Esophagus squamous epithelium (tissue), 5 donors: ENCODE results near the gene MX2. TPM values are rescaled to one million over a fixed set of nuclear protein-coding genes. Genes with fewer than 3 reads are reported as not detected.

Experiments used
- DNase-seq: peaks from one replicate; lab custom pipeline; 2025; lab: John Stamatoyannopoulos, UW
- H3K27ac ChIP-seq, 4 donors: fragments of 200-600 bp; sonication (generic); one replicate each; pipeline ENCODE4 v1.5.1; 2016 to 2019; ENCODE audit warnings: mild to moderate bottlenecking in 1 of 4
- H3K27me3 ChIP-seq, 4 donors: fragments of 200-600 bp; sonication (generic); 1 replicate in 3 of 4; 2 replicates in 1 of 4; pipeline versions ENCODE4 v1.5.1 to v1.6.0; 2017 to 2021; ENCODE audit warnings: antibody characterized with exemption in 1 of 4
- H3K36me3 ChIP-seq, 3 donors: fragments of 200-600 bp; sonication (generic); one replicate each; pipeline ENCODE4 v1.5.1; 2016 to 2019
- H3K4me1 ChIP-seq, 3 donors: fragments of 200-600 bp; sonication (generic); one replicate each; pipeline ENCODE4 v1.5.1; 2017 to 2019
- H3K4me3 ChIP-seq, 4 donors: fragments of 200-600 bp; sonication (generic); 1 replicate in 3 of 4; 2 replicates in 1 of 4; pipeline ENCODE4 v1.5.1; 2016 to 2019; ENCODE audit warnings: mild to moderate bottlenecking in 2 of 4, moderate library complexity in 1 of 4
- H3K9me3 ChIP-seq, 3 donors: fragments of 200-600 bp; sonication (generic); one replicate each; pipeline ENCODE4 v1.5.1; 2016 to 2019
- CTCF ChIP-seq, 6 experiments: fragments of 450-650 bp in 4 of 6; fragments of 200-600 bp in 2 of 6; sonication (generic) in 2 of 6; IDR thresholded peaks; one replicate each; pipeline ENCODE4 v1.5.1; 2016 to 2019; ENCODE audit warnings: antibody characterized with exemption in 6 of 6, mild to moderate bottlenecking in 4 of 6, moderate library complexity in 4 of 6
- POLR2A ChIP-seq, 4 donors: fragments of 450-650 bp; IDR thresholded peaks; one replicate each; pipeline ENCODE4 v1.6.1; 2017; ENCODE audit warnings: antibody characterized with exemption in 4 of 4, mild to moderate bottlenecking in 4 of 4, moderate library complexity in 3 of 4
- WGBS, 2 donors: methylation state at CpG; one replicate each; pipeline ENCODE4 v1.1.5; 2018; 5-methylcytosine and 5-hydroxymethylcytosine counted together
- intact Hi-C: fragments of 100-400 bp; cut with DNase I; formaldehyde crosslinking; loops from one replicate; pipeline ENCODE4 v1.15.0; 2022
- total RNA-seq, 4 donors: library from RNA; depleted of rRNA; stranded (reverse); fragments of >200 nt; gene quantifications; one replicate each; pipeline ENCODE4 v1.1.0, GENCODE V29; 2016
- donor health status: DM: yes; HTN: yes; CAD: no.

The MX2 gene
- total RNA-seq, 4 donors from 2014 or later = 4.3 to 23.5 (median 8.5) TPM

- Histone ChIP-seq H3K27me3 (no peaks in the 10 kb centered on the region), H3K9me3 (no peaks in the 10 kb centered on the region), H3K36me3 (no peaks in the 10 kb centered on the region), H3K4me3 (peak overlapping the region; percentile 19 to 65 (median 40)), H3K4me1 (peaks cover 15 to 83% (median 32%) of the 10 kb centered on the region in 3 donors), H3K27ac (peak overlapping the region; percentile 74 to 93 (median 84))
- intact Hi-C loops = no loop called here
- no peak for TF ChIP-seq CTCF (IDR thresholded peaks at IDR 0.05)
- no peak for TF ChIP-seq POLR2A (IDR thresholded peaks at IDR 0.05)
- WGBS, 2 donors = 83 to 91% methylated on average over 15 to 16 of the region's 16 CpGs
- DNase-seq = no peak
Observed at GRCh38 chr21:41362605-41363369, 960 bp downstream of the MX2 start.

DNA sequence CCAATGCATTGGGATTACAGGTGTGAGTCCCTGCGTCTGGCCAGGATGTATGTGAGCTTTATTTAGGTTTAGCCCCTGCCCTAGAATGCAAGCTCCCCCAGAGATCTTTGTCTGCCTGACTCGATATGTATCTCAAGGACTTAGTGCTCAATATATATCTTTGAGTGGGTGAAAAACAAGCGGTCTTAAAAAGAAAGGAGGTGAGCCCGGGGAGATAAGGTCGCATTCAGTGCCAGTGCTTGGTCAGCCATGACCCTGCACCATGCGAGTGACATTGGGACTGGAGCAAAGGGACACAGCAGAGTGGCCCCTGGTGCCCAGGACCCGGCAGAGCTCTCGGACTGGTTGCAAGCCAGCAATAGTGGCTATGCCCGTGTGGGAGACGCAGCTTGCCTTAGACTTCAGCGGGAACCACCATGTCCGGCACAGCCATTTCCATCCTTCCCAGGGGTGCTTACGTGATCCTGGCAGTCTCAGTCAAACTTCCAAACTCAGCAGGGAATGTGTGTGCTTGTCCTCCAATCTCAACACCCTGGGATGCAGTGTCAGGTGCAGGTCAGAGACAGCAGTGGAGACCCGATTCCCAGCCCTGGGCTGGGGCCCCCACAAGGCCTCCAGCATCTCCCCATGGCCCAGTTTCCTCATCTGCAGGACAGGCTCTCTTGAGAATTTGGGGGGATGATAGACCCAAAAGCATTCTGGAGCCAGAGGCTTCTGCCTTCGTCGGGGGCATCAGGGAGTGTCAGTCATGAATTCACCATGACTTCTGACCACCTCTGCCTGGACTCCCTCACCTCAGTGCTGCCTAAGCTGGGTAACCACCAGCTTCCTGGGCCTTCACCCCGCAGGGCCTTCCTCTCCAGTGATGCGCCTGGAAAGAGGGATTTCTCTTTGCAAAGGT lies 1.8 kb downstream of the MX2 start:
- H3K9me3 ChIP-seq = no peaks in the 10 kb centered on the region
- H3K4me1 ChIP-seq = peaks cover 16 to 88% (median 32%) of the 10 kb centered on the region in 3 donors
- H3K36me3 ChIP-seq = no peaks in the 10 kb centered on the region
- 89 to 95% methylated on average over 13 to 14 of the region's 18 CpGs for WGBS, 2 donors
- no peaks in the 10 kb centered on the region for H3K27me3 ChIP-seq
- no peak for DNase-seq
- peak overlapping the region; percentile 0 to 90 (median 75) for H3K27ac ChIP-seq
- H3K4me3 ChIP-seq = no peak overlapping the region
- intact Hi-C loops = no loop called here
- TF ChIP-seq POLR2A (IDR thresholded peaks at IDR 0.05) = no peak
- TF ChIP-seq CTCF (IDR thresholded peaks at IDR 0.05) = no peak

DNA sequence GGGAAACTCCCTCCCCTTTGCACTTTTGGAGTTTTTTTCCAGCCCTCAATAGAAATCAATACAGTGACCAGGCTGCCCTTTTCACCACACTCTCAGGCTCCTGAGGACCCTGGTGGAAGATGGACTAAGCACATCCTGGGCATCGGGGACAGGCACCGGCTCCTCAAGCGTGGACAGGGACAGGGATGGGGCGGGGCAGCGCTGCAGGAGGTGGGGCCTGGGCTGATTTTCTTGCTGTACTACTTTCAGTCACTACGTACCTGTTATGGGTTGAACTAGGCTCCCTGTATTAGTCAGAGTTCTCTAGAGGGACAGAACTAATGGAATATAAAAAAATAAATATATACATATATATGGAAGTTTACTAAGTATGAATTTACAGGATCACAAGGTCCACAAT lies 2.5 kb downstream of the MX2 start:
- Histone ChIP-seq H3K9me3 (no peaks in the 10 kb centered on the region), H3K27me3 (peaks cover 0 to under 1% (median 0%) of the 10 kb centered on the region in 4 donors), H3K36me3 (no peaks in the 10 kb centered on the region), H3K27ac (peak overlapping the region in 3 of 4 donors; percentile 64 to 86 (median 86)), H3K4me3 (no peak overlapping the region), H3K4me1 (peaks cover 23 to 95% (median 37%) of the 10 kb centered on the region in 3 donors)
- DNase-seq = no peak
- 30 to 68% methylated on average over 2 to 5 of the region's 6 CpGs for WGBS, 2 donors
- TF ChIP-seq CTCF (IDR thresholded peaks at IDR 0.05) (no peak), POLR2A (IDR thresholded peaks at IDR 0.05) (no peak)
- intact Hi-C loops = no loop called here

GRCh38 chr21:41365377-41366107 lies 3.7 kb downstream of the MX2 start:
- H3K27ac ChIP-seq = peak overlapping the region in 3 of 4 donors; percentile 64 to 86 (median 86)
- no peaks in the 10 kb centered on the region for H3K9me3 ChIP-seq
- no peak overlapping the region for H3K4me3 ChIP-seq
- intact Hi-C loops = no loop called here
- H3K4me1 ChIP-seq = peaks cover 28 to 96% (median 34%) of the 10 kb centered on the region in 3 donors
- WGBS, 2 donors = 96 to 99% methylated on average over 15 of the region's 15 CpGs
- no peak for TF ChIP-seq CTCF (IDR thresholded peaks at IDR 0.05)
- TF ChIP-seq POLR2A (IDR thresholded peaks at IDR 0.05) = no peak
- peaks cover 0 to 8% (median 0%) of the 10 kb centered on the region in 4 donors for H3K27me3 ChIP-seq
- DNase-seq = no peak
- no peaks in the 10 kb centered on the region for H3K36me3 ChIP-seq
